Fibroblast of upper back skin (primary cell): Measurements from ENCODE around the gene NWD2.
"Not testable (repeated sequence)": the region's sequence is repeated elsewhere in the genome, so short reads cannot be mapped to it uniquely, and the experiment has no call there.

ENCODE experiments used
- DNase-seq: peaks from one replicate; pipeline ENCODE4 v3.0.0-alpha.2; 2013

NWD2 gene

GRCh38 chr4:37400241-37400881, 155.8 kb downstream of the NWD2 start:
- no peak for DNase-seq

- DNase-seq: not testable (repeated sequence)
These were observed 163.6 kb downstream of the NWD2 start for GRCh38 chr4:37407938-37408826.

DNA sequence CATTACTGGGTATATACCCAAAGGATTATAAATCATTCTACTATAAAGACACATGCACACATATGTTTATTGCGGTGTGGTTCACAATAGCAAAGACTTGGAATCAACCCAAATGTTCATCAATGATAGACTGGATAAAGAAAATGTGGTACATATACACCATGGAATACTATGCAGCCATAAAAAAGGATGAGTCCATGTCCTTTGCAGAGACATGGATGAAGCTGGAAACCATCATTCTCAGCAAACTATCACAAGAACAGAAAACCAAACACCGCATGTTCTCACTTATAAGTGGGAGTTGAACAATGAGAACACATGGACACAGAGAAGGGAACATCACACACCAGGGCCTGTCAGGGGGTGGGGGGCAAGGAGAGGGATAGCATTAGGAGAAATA, 169.1 kb downstream of the NWD2 start:
- DNase-seq: not testable (repeated sequence)

DNA sequence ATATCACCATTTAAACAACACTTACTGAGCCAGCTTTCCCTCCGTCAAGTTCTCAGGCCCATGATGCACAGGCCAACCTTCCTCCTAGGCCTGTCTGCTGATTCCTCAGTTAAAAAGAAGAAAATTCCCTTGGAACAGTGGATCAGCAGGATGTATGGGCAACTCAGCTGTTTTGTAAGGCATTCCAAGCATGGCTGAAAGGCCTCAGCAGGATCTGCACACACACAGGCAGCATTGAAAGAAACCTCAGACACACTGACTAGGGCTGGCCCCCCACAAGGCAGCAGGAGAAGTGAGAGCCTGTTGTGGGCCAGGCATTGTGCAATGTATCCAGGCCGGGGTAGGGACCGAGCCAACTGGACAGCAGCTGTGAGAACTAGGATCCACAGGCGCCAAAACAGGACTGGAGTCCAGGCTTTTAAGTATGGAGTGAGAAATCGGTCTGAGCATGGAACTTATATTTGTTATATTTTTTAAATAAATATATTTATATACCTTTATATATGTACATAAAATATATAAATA, 171.4 kb downstream of the NWD2 start:
- DNase-seq: no peak

DNA sequence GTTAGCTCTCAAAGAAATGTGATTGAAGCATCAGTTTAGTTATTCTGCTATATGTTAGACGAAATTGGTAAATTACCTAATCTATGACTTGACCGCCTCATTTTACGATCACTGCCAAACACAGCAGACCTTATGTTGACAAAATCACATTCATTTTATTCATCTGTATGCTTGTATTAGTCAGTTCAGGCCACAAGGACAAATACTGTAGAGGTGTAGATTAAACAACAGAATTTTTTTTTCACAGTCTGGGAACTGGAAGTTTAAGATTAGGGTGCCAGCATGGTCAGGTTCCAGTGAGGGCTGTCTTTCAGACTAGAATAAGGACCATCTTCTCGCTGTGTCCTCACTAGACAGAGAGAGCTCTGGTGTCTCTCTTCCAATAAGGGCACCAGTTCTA, 177.1 kb downstream of the NWD2 start:
- no peak for DNase-seq

- DNase-seq: no peak
These were observed 177.6 kb downstream of the NWD2 start for GRCh38 chr4:37422102-37422501.

DNA sequence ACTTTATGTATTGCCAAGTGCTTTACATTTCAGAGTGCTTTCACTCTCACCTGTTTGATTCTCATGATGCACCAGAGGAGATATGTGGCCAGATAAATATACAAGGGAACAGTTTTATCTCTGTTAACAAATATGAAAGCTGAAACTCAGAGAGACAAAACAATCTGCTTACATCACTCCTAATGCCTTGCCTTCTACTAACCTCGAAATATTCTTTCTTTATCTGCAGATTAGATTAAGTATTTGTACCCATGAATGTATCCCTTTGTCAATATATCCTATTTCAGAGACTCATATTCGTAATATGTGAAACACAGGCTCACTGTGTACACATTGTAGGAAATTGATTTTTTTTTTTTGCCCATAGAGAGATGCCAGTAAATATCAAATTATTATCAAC, 178.1 kb downstream of the NWD2 start:
- DNase-seq: no peak

- DNase-seq: no peak
These were observed 178.8 kb downstream of the NWD2 start for GRCh38 chr4:37423310-37423709.

- DNase-seq: no peak
These were observed 180.2 kb downstream of the NWD2 start for GRCh38 chr4:37424753-37425152.

DNA sequence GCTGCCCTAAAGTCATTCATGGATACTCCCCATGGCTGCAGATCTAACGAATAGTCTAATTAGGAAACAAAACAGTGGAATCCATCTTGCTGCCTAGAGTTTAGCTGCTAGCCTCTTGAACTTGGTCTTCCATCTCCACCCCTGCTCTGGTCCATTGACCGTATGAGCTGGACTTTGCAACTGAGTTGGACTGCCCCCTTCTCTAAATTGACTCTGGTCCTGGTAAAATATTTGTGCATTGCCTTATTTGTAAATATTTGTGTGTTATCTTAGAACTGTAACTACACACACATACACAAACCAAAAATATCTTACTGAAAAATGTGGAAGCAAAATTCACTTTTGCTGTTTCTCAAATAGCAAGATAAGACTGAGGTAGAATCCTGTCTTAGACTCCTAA, 181.3 kb downstream of the NWD2 start:
- no peak for DNase-seq

DNA sequence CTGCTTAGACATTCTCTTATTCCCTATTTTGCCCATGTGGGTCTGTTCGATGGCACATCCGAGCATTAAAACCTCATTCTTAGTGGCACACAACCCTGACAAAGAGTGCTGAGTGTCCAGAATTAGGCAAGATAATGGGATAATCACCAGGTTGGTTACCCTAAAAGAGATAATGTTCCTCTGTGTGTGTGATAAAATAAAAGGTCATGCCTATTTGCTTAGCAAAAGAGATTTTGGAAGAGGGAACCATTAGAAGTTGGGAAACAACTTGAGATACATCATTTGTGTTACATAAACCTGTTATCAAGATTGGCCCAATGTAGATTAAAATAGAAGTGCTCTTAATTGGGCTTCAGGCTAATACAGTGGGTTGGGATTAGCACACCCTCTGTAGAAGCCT, 182.7 kb downstream of the NWD2 start:
- no peak for DNase-seq

DNA sequence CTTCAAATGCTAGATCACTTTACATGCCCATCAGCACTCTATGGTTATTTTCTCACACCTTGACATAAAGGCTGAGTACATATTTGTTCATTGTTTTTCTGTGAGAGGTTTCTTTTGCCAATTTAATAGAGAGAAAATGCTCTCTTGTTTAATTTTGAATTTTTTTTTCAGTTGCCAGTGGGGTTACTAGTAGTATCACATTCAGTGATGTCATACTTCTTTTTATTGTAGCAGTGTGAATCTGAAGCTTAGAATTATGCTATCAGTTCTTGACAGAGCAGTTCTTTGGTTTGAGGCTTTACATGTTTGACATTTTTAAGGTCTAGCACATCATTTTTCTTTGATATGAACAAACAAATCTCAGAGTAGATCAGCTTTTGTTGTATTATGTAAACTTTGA, 185.4 kb downstream of the NWD2 start:
- DNase-seq: no peak

- DNase-seq: no peak
These were observed 186.3 kb downstream of the NWD2 start for GRCh38 chr4:37430718-37431416.

GRCh38 chr4:37431417-37431743, 186.8 kb downstream of the NWD2 start:
- DNase-seq: no peak

GRCh38 chr4:37434469-37434868, 189.9 kb downstream of the NWD2 start:
- peak; percentile 6 for DNase-seq

DNA sequence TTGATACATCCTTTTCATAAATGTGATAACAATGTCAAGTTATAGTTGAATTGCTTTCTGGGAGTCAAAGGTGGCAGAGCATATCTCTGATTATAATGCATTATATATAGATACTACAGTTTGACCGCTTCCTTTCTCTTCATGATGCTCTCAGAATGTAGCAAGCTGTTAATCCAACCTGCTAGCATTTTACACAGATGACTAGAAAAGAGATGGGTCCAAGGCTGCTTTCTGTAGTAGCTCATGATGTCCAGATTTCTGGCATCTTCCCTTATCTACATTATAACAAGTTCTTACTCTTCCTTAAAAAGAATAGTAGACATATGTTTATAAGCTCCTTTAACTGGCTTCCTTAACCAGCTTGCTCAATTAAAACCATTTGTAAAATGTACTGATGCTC, 192.0 kb downstream of the NWD2 start:
- no peak for DNase-seq

GRCh38 chr4:37437163-37437562, 192.6 kb downstream of the NWD2 start:
- no peak for DNase-seq

DNA sequence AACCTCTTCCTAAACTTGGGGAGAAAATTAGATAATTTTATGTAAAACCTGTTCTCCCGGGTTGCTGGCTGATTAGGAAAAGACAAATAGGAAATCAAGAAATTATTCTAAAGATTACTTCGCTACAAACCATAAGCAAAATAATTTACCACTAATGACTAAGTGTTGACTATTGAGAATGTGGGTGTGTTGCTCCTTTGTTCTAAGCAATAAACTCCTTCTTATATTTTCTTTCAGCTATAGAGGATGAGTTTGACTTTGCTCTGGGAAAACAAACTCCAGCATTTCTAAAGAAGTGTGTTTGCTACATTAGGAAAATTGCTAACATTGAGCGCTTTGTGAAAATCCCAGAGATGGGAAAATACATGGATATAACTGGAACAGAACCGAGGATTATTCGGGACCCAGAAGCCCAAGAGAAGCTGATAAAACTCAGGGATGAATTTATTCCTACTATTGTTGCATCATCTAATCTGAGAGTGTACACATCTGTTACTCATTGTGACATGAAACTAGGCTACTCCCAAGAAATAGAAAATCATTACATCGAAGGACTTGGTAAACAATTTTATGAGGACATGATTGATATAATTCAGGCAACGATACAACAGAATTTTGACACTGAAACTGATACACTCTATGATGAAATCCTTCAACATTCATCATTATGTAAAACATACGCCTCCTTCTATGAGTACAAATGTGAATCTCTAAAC, 194.2 kb downstream of the NWD2 start:
- DNase-seq: no peak

DNA sequence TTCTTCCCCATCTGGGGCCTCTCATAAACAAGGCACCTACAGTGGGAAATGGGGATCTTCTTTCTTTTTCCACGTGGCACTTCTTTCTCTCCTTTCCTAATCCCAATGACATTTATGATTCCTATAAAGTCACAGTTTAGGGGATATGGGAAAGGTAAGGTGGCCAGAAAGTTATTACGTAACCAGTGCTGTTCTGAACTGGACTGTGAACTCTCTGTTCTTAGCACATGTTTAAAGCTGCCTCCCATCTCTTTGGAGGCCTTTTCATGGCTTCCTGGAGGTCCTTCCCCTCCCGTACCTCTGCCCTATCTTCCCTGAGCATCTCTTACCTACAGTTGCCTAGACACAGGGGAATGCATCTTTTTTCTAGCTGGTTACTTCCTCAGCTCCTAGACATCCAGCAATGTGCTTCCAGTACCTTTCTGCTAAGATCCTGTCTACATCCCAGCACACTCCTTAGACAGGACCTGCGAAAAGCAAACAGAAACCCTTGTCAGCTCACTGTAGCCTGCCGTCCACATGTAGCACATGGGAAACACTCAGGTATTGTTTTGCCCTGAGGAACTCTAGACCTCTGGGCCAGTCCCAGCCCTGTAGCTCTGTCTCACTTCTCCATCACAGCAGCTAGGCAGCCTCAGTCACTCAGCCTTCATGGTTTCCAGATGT, 195.4 kb downstream of the NWD2 start:
- DNase-seq: no peak

GRCh38 chr4:37440501-37440900, 196.0 kb downstream of the NWD2 start:
- no peak for DNase-seq

DNA sequence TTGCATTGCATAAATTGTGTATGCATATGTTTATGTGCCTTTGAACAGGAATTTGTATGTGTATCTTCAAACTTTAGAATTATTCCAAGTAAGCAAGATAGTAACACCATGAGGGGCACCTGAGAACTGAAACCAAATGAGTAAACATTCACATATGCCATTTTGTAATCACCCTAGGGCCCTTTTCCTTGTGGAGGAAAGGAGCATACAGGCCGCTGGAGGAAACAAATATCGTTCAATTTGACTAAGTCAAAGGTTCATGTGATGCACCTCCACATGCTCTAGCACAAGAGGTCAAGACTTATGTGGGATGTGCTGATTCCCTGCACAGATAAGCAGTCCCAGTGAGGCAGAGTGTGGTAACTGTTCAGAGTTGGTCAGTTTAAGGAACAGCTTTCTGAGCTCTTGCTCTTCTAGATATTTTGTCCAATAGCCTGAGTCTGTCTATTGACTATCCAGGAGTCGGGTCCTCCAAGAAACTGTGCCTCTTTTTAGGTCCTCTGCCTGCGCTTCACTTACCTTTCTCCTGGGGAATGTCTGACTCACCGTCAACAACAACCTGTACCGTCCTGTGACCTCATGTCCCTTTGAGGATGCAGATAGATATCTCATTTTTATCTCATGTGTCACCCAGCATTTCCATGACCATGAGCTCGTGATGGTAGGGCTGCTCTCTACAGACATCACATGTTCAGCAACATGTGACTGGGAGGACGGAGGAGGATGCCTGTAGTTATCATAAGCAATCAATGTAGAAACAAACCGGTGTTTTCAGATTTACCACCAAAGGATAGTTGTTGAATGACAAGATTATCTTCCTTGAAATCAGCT, 196.9 kb downstream of the NWD2 start:
- no peak for DNase-seq

DNA sequence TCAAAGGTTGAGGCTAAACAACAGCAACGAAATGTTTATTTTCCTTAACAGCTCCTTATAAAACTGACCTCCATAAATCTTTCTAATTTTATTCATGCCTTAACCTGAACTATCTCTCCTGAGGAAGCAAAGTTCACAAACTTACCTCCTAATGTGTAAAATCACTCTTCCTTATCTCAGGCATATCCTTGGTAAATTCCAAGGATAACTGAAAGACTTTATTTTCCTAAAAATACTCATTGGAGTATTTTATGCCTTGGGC, 197.4 kb downstream of the NWD2 start:
- no peak for DNase-seq
